Measurements from ENCODE around the gene SUSD4. TPM values are rescaled to one million over a fixed set of nuclear protein-coding genes. Genes with fewer than 3 reads are reported as not detected.

SUSD4 gene
- total RNA-seq, 1 donor from 2014 or later: 0.12 TPM

- no peak for TF ChIP-seq CTCF (conservative IDR thresholded peaks at IDR 0.05; ENCODE audit: low read depth, low read length)
- no peak overlapping the region for H3K4me3 ChIP-seq (ENCODE audit: low read depth, low read length)
- DNase-seq (ENCODE audit: low read depth): no peak
These were observed 40.2 kb downstream of the SUSD4 start for GRCh38 chr1:223323491-223324484.

- no peak for TF ChIP-seq CTCF (conservative IDR thresholded peaks at IDR 0.05; ENCODE audit: low read depth, low read length)
- DNase-seq (ENCODE audit: low read depth): no peak
- no peak overlapping the region for H3K4me3 ChIP-seq (ENCODE audit: low read depth, low read length)
These were observed 41.1 kb downstream of the SUSD4 start for GRCh38 chr1:223322868-223323267.

GRCh38 chr1:223320959-223321358 is 43.0 kb downstream of the SUSD4 start:
- H3K4me3 ChIP-seq (ENCODE audit: low read depth, low read length): no peak overlapping the region
- no peak for TF ChIP-seq CTCF (conservative IDR thresholded peaks at IDR 0.05; ENCODE audit: low read depth, low read length)
- DNase-seq (ENCODE audit: low read depth): no peak

- TF ChIP-seq CTCF (conservative IDR thresholded peaks at IDR 0.05; ENCODE audit: low read depth, low read length): no peak
- no peak overlapping the region for H3K4me3 ChIP-seq (ENCODE audit: low read depth, low read length)
- no peak for DNase-seq (ENCODE audit: low read depth)
These were observed 43.9 kb downstream of the SUSD4 start for GRCh38 chr1:223319905-223320580.

GRCh38 chr1:223319398-223319797 is 44.6 kb downstream of the SUSD4 start:
- no peak for TF ChIP-seq CTCF (conservative IDR thresholded peaks at IDR 0.05; ENCODE audit: low read depth, low read length)
- no peak for DNase-seq (ENCODE audit: low read depth)
- no peak overlapping the region for H3K4me3 ChIP-seq (ENCODE audit: low read depth, low read length)

GRCh38 chr1:223316082-223316481 is 47.9 kb downstream of the SUSD4 start:
- no peak overlapping the region for H3K4me3 ChIP-seq (ENCODE audit: low read depth, low read length)
- no peak for TF ChIP-seq CTCF (conservative IDR thresholded peaks at IDR 0.05; ENCODE audit: low read depth, low read length)
- DNase-seq (ENCODE audit: low read depth): no peak

Data from epithelial cell of proximal tubule (primary cell).